Activated CD8-positive, alpha-beta T cell treated with anti-CD3 and anti-CD28 coated beads for 36 hours (primary cell): ENCODE results near the gene SHC2. TPM values are rescaled to one million over a fixed set of nuclear protein-coding genes. Genes with fewer than 3 reads are reported as not detected.

Experiments used
- ATAC-seq: fragments of 200-7000 bp; cut with Tn5 transposase; one replicate; pipeline ENCODE4 v1.10.0; 2021; ENCODE audit warnings: mild to moderate bottlenecking, moderate library complexity
- CTCF ChIA-PET: fragments of 350-600 bp; sonication (Branson Sonifier 250); formaldehyde crosslinking; loops from one replicate; lab custom pipeline; 2021; ENCODE audit warnings: antibody characterized with exemption; lab: Charles Lee
- POLR2A ChIA-PET: fragments of 350-600 bp; sonication (Branson Sonifier 250); formaldehyde crosslinking; loops from one replicate; lab custom pipeline; 2021; ENCODE audit warnings: antibody characterized with exemption; lab: Charles Lee
- DNase-seq: peaks from one replicate; pipeline ENCODE4 v3.0.0-alpha.2; 2020
- H3K27ac Mint-ChIP-seq: one replicate; pipeline ENCODE4 v1.8.0; 2021; ENCODE audit warnings: mild to moderate bottlenecking, mixed read lengths
- H3K27me3 Mint-ChIP-seq: one replicate; pipeline ENCODE4 v1.8.0; 2021; ENCODE audit warnings: mixed read lengths
- H3K36me3 Mint-ChIP-seq: one replicate; pipeline ENCODE4 v1.8.0; 2021; ENCODE audit warnings: low read depth, mixed read lengths
- H3K4me1 Mint-ChIP-seq: one replicate; pipeline ENCODE4 v1.8.0; 2021; ENCODE audit warnings: low read depth, mixed read lengths
- H3K4me3 Mint-ChIP-seq: one replicate; pipeline ENCODE4 v1.8.0; 2021; ENCODE audit warnings: mild to moderate bottlenecking, moderate library complexity, mixed read lengths
- H3K9me3 Mint-ChIP-seq: one replicate; pipeline ENCODE4 v1.8.0; 2021; ENCODE audit warnings: mixed read lengths
- CTCF ChIP-seq: fragments of 200-600 bp; IDR thresholded peaks from one replicate; pipeline ENCODE4 v1.8.0; 2022; ENCODE audit warnings: antibody characterized with exemption, mild to moderate bottlenecking
- intact Hi-C: fragments of 100-400 bp; cut with micrococcal nuclease; formaldehyde crosslinking; loops from one replicate; pipeline ENCODE4 v1.10.0; 2022
- total RNA-seq, 2 experiments: library from RNA; stranded (reverse); gene quantifications; one replicate each; pipeline ENCODE4 v1.2.3, GENCODE V29; 2021

Gene SHC2
- total RNA-seq: under 1 TPM; 0.25 to 0.45 TPM

GRCh38 chr19:460877-461720, at the start of gene SHC2:
SHC2 (minus strand) TSS chr19:461033; CDS start chr19:460996, 37 bp downstream.
- H3K4me3 Mint-ChIP-seq: peak within 1 kb of the TSS; percentile 62
- POLR2A ChIA-PET: no interaction called here
- H3K36me3 Mint-ChIP-seq: no peaks in the 10 kb centered on the region
- TF ChIP-seq CTCF: no peak
- CTCF ChIA-PET: interaction anchor here (0.8 kb wide), 1 partner anchor 46 kb away, joined by 3 read pairs; the partner anchor contains the start of gene TPGS1
- H3K9me3 Mint-ChIP-seq: no peaks in the 10 kb centered on the region
- ATAC-seq: peak; percentile 21
- no peak within 1 kb of the TSS for H3K27ac Mint-ChIP-seq
- peaks cover 9% of the 10 kb centered on the region for H3K4me1 Mint-ChIP-seq
- DNase-seq: no peak
- peaks cover 19% of the 10 kb centered on the region for H3K27me3 Mint-ChIP-seq
- intact Hi-C loops: no loop called here

- CTCF ChIA-PET: interaction anchor here (2.3 kb wide), 1 partner anchor 24 kb away, joined by 16 read pairs; the partner anchor contains the start of gene CDC34
- no peak for DNase-seq
Observed at GRCh38 chr19:508204-509150, 47.6 kb upstream of the SHC2 start.

GRCh38 chr19:507286-508203, 46.7 kb upstream of the SHC2 start, which contains the start of gene TPGS1:
TPGS1 (plus strand) TSS chr19:507497; CDS start chr19:507507, 10 bp downstream.
- ChIA-PET POLR2A (interaction anchor here (0.8 to 1.3 kb wide), 5 partner anchors 10 to 65 kb away, joined by 3 to 10 read pairs (median 5); partner anchors contain the start of genes BSG and MADCAM1), CTCF (interaction anchor here (0.7 to 2.3 kb wide), 11 partner anchors 9 to 164 kb away, joined by 3 to 22 read pairs (median 7); partner anchors contain the start of genes CDC34, MADCAM1 and SHC2)
- DNase-seq (peak; percentile 90), ATAC-seq (peak; percentile 54)
- H3K4me3 Mint-ChIP-seq: peak within 1 kb of the TSS; percentile 91
- H3K27ac Mint-ChIP-seq: peak within 1 kb of the TSS; percentile 99
- peaks cover 4% of the 10 kb centered on the region for H3K36me3 Mint-ChIP-seq
- H3K9me3 Mint-ChIP-seq: no peaks in the 10 kb centered on the region
- intact Hi-C loops: no loop called here
- H3K27me3 Mint-ChIP-seq: no peaks in the 10 kb centered on the region
- no peak for TF ChIP-seq CTCF
- peaks cover 36% of the 10 kb centered on the region for H3K4me1 Mint-ChIP-seq

More at GRCh38 chr19:508204-509150, 47.6 kb upstream of the SHC2 start:
- Mint-ChIP-seq H3K36me3 (peaks cover 4% of the 10 kb centered on the region), H3K27ac (peak overlapping the region; percentile 99), H3K4me1 (peaks cover 30% of the 10 kb centered on the region), H3K9me3 (no peaks in the 10 kb centered on the region), H3K27me3 (no peaks in the 10 kb centered on the region), H3K4me3 (peak overlapping the region; percentile 91)
- intact Hi-C loops: no loop called here
- no peak for ATAC-seq
- no peak for TF ChIP-seq CTCF
- POLR2A ChIA-PET: interaction anchor here (3.2 kb wide), 1 partner anchor 24 kb away, joined by 20 read pairs; the partner anchor contains the start of gene CDC34
